Left ventricle myocardium inferior (tissue), 1 donor: ENCODE measurements around the gene MIEF1. TPM values are rescaled to one million over a fixed set of nuclear protein-coding genes. Genes with fewer than 3 reads are reported as not detected.

ENCODE experiments used
- DNase-seq: peaks from one replicate; pipeline ENCODE4 v3.0.0-alpha.2; 2020
- H3K27ac ChIP-seq: fragments of 200-600 bp; replicated peaks from 2 replicates; pipeline ENCODE4 v1.8.0; 2021
- H3K27me3 ChIP-seq: fragments of 200-600 bp; 2 replicates; pipeline ENCODE4 v1.8.0; 2021; ENCODE audit warnings: low read depth
- H3K36me3 ChIP-seq: fragments of 200-600 bp; 2 replicates; pipeline ENCODE4 v1.8.0; 2021
- H3K4me1 ChIP-seq: fragments of 200-600 bp; 2 replicates; pipeline ENCODE4 v1.8.0; 2021
- H3K4me3 ChIP-seq: fragments of 200-600 bp; 2 replicates; pipeline ENCODE4 v1.8.0; 2021; ENCODE audit warnings: mild to moderate bottlenecking, moderate library complexity
- H3K9me3 ChIP-seq: fragments of 200-600 bp; replicated peaks from 2 replicates; pipeline ENCODE4 v1.8.0; 2021
- intact Hi-C: fragments of 100-400 bp; cut with micrococcal nuclease; formaldehyde crosslinking; loops from one replicate; pipeline ENCODE4 v1.11.0; 2022
- total RNA-seq: library from RNA; stranded (reverse); fragmentation: NEBNext Ultra II Directional; extraction: Animal tissue kit (Norgen Biotek cat#: 25700); gene quantifications from one replicate; pipeline ENCODE4 v1.2.1, GENCODE V29; 2021
- TF ChIP-seq, protein P1 (sequence below): fragments of 200-600 bp; IDR thresholded peaks from 2 replicates; pipeline ENCODE4 v1.8.0; 2021; ENCODE audit warnings: antibody characterized with exemption, mild to moderate bottlenecking, borderline replicate concordance
- donor health status: DM: no; HTN: yes; CAD: no; lungs with severe emphysema.

Gene MIEF1
- total RNA-seq, 1 donor from 2014 or later: 15.5 TPM

DNA sequence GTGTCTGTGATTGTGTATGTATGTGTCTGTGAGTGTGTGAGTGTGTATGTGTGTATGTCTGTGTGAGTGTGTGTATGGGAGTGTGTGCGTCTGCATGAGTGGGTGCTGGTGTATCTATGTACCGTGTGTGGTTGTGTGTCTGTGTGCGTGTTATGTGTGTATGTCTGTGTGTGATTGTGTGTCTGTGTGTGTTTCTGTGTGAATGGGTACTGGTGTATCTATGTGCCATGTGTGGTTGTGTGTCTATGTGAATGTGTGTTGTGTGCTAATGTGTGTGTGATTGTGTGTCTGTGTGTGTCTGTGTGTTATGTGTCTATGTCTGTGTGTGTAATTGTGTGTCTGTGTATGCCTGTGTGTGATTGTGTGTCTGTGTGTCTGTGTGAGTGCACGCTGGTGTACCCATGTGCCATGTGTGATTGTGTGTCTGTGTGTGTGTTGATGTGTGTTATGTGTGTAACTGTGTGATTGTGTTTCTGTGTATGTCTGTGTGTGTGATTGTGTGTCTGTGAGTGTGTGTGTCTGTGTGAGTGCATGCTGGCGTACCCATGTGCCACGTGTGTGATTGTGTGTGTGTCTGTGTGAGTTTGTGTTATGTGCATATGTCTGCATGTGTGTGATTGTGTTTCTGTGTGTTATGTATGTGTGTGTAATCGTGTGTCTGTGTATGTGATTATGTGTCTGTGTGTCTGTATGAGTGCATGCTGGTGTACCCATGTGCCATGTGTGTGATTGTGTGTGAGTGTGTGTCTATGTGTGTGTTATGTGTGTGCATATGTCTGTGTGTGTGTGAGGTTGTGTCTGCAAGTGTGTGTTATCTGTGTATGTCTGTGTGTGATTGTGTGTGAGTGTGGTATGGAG is 61.7 kb downstream of the MIEF1 start:
- no peaks in the 10 kb centered on the region for H3K9me3 ChIP-seq
- H3K4me3 ChIP-seq: no peak overlapping the region
- DNase-seq: no peak
- H3K36me3 ChIP-seq: no peaks in the 10 kb centered on the region
- no peak overlapping the region for H3K27ac ChIP-seq
- peaks cover 87% of the 10 kb centered on the region for H3K27me3 ChIP-seq
- no peaks in the 10 kb centered on the region for H3K4me1 ChIP-seq
- TF ChIP-seq, protein P1, sequence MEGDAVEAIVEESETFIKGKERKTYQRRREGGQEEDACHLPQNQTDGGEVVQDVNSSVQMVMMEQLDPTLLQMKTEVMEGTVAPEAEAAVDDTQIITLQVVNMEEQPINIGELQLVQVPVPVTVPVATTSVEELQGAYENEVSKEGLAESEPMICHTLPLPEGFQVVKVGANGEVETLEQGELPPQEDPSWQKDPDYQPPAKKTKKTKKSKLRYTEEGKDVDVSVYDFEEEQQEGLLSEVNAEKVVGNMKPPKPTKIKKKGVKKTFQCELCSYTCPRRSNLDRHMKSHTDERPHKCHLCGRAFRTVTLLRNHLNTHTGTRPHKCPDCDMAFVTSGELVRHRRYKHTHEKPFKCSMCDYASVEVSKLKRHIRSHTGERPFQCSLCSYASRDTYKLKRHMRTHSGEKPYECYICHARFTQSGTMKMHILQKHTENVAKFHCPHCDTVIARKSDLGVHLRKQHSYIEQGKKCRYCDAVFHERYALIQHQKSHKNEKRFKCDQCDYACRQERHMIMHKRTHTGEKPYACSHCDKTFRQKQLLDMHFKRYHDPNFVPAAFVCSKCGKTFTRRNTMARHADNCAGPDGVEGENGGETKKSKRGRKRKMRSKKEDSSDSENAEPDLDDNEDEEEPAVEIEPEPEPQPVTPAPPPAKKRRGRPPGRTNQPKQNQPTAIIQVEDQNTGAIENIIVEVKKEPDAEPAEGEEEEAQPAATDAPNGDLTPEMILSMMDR: no peak
- intact Hi-C loops: no loop called here

DNA sequence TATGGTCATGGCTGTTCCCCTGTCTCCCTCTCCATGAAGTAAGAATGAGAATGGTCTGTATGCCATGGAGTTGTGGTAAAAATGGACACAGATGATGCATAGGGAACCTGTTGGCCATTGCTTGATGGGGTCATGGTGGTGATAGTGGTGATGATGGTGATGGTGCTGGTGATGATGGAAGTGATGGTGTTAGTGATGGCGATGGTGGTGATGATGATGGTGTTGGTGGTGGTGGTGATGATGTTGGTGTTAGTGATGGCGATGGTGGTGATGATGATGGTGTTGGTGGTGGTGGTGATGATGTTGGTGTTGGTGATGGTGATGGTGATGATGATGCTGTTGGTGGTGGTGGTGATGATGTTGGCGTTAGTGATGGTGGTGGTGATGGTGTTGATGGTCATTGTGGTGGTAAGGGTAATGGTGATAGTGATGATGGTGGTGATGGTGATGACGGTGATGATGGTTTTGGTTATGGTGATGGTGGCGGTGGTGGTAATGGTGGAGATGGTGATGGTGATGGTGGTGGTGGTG is 63.4 kb downstream of the MIEF1 start:
- no peak for DNase-seq
- Histone ChIP-seq H3K27me3 (peaks cover 83% of the 10 kb centered on the region), H3K9me3 (no peaks in the 10 kb centered on the region), H3K27ac (no peak overlapping the region), H3K4me1 (no peaks in the 10 kb centered on the region), H3K4me3 (no peak overlapping the region), H3K36me3 (no peaks in the 10 kb centered on the region)
- intact Hi-C loops: no loop called here
- TF ChIP-seq, protein P1: no peak

DNA sequence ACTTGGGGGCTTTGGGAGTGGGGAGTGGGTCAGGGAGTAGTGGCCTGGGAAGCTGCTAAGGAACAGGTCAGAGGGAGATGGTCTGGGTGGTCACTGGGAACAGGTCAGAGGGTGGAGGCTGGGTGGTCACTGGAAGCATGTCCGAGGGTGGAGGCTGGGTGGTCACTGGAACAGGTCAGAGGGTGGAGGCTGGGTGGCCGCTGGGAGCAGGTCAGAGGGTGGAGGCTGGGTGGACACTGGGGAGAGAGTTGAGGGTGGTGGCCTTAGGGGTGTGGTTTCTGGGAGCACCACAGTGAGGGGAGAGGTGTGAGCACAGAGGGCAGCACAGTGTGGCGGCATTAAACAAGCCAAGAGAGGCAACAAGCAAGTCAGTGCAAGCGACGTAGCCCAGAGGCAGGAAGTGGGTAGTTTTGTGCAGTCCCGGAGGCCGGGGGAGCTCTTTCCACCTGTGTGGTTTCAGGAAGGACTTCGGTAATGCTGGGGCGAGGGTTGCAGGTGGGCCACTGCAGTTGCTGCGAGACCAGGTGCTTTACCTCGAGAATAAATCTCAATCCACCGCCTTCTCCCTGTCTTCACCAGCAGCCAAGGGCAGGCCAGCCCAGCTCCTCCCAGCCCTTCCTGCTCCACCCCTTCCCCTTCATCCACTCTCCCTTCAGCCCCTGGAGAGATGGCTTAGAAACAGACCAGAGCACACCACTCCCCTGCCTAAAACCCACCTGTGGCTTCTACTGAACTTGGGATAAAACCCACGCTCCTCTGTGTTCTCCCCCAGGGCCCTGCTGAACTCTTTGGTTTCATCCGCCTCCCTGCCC is 65.3 kb downstream of the MIEF1 start:
- H3K4me3 ChIP-seq: no peak overlapping the region

More for the DNA sequence above, 65.3 kb downstream of the MIEF1 start:
- Histone ChIP-seq H3K4me1 (no peaks in the 10 kb centered on the region), H3K27me3 (peaks cover 85% of the 10 kb centered on the region), H3K36me3 (no peaks in the 10 kb centered on the region), H3K27ac (no peak overlapping the region), H3K9me3 (no peaks in the 10 kb centered on the region)
- intact Hi-C loops: no loop called here
- DNase-seq: no peak
- TF ChIP-seq, protein P1: no peak

Other genes starting within 250 kb of the MIEF1 start
- gene RPL3, start 182.7 kb upstream of the MIEF1 start, total RNA-seq: 325 TPM
- gene SYNGR1, start 152.3 kb upstream of the MIEF1 start, total RNA-seq: 37.7 TPM
- 19.4 TPM for gene TAB1, start 102.5 kb upstream of the MIEF1 start, total RNA-seq
- gene MGAT3, start 45.3 kb upstream of the MIEF1 start, total RNA-seq: 3.2 TPM
- gene ATF4, start 18.3 kb downstream of the MIEF1 start, total RNA-seq: 193 TPM
- gene RPS19BP1, start 30.5 kb downstream of the MIEF1 start, total RNA-seq: 59.3 TPM
- gene CACNA1I, start 68.5 kb downstream of the MIEF1 start, total RNA-seq: 0.05 TPM